GM21786 (cell line): ENCODE data around the gene UFC1.
A peak's percentile ranks its signal among the peaks of the same experiment; 100 is the strongest.

Experiments
- ATAC-seq: cut with Tn5 transposase; IDR thresholded peaks from one replicate; pipeline ENCODE4 v1.9.1; 2021; ENCODE audit not compliant: unreplicated experiment

The UFC1 gene

GRCh38 chr1:161168906-161169305, 15.1 kb downstream of the UFC1 start:
- ATAC-seq, result no peak

GRCh38 chr1:161171191-161171590, 17.4 kb downstream of the UFC1 start:
- ATAC-seq, result no peak

GRCh38 chr1:161171696-161172095, 17.9 kb downstream of the UFC1 start:
- ATAC-seq, result no peak

GRCh38 chr1:161172349-161172748, 18.6 kb downstream of the UFC1 start:
- no peak for ATAC-seq

GRCh38 chr1:161172776-161173376, 19.1 kb downstream of the UFC1 start:
- no peak for ATAC-seq

- no peak for ATAC-seq
Measured at GRCh38 chr1:161173711-161174110, 19.9 kb downstream of the UFC1 start.

GRCh38 chr1:161174911-161175310, 21.1 kb downstream of the UFC1 start:
- ATAC-seq, result no peak

GRCh38 chr1:161175771-161176453, 22.1 kb downstream of the UFC1 start:
- no peak for ATAC-seq

- peak; percentile 19 for ATAC-seq
Measured at GRCh38 chr1:161176468-161177111, 22.8 kb downstream of the UFC1 start.

- ATAC-seq, result peak; percentile 73
Measured at GRCh38 chr1:161177112-161177935, 23.5 kb downstream of the UFC1 start, which contains the start of gene B4GALT3. B4GALT3 (minus strand) TSS chr1:161177507; CDS start chr1:161176060, 1,447 bp downstream.

- no peak for ATAC-seq
Measured at GRCh38 chr1:161177936-161178244, 24.1 kb downstream of the UFC1 start.

- ATAC-seq, result no peak
Measured at GRCh38 chr1:161179698-161180097, 25.9 kb downstream of the UFC1 start.

GRCh38 chr1:161180639-161181038, 26.9 kb downstream of the UFC1 start:
- no peak for ATAC-seq

- ATAC-seq, result peak; percentile 55
Measured at GRCh38 chr1:161182214-161182613, 28.4 kb downstream of the UFC1 start.

- ATAC-seq, result peak; percentile 69
Measured at GRCh38 chr1:161185282-161185682, 31.5 kb downstream of the UFC1 start.

- ATAC-seq, result no peak
Measured at GRCh38 chr1:161185732-161186311, 32.0 kb downstream of the UFC1 start.

GRCh38 chr1:161187311-161187710, 33.5 kb downstream of the UFC1 start:
- no peak for ATAC-seq

- ATAC-seq, result no peak
Measured at GRCh38 chr1:161188381-161188780, 34.6 kb downstream of the UFC1 start.

- no peak for ATAC-seq
Measured at GRCh38 chr1:161189036-161189435, 35.3 kb downstream of the UFC1 start.

- ATAC-seq, result no peak
Measured at GRCh38 chr1:161190962-161191521, 37.3 kb downstream of the UFC1 start.

- ATAC-seq, result no peak
Measured at GRCh38 chr1:161191971-161192370, 38.2 kb downstream of the UFC1 start.
